Stimulated activated CD4-positive, alpha-beta T cell treated with anti-CD3 and anti-CD28 coated beads, TNF-alpha, amount 100 ng/mL, for 48 hours (primary cell): ENCODE results near the gene GRIP1.

ENCODE experiments used
- DNase-seq, 3 donors: peaks; one replicate each; pipeline ENCODE4 v3.0.0-alpha.2; 2020; ENCODE audit warnings: low read depth in 3 of 3

Gene GRIP1

GRCh38 chr12:66678338-66679275, at the start of gene GRIP1:
GRIP1 (minus strand) TSS chr12:66679076; CDS start chr12:66678904, 172 bp downstream.
- no peak for DNase-seq

- DNase-seq: no peak
Observed at GRCh38 chr12:66726556-66726955, 47.7 kb upstream of the GRIP1 start.

GRCh38 chr12:66725031-66725430, 46.2 kb upstream of the GRIP1 start:
- DNase-seq: no peak

GRCh38 chr12:66724616-66725015, 45.7 kb upstream of the GRIP1 start:
- no peak for DNase-seq

- no peak for DNase-seq
Observed at GRCh38 chr12:66724026-66724425, 45.1 kb upstream of the GRIP1 start.

- DNase-seq: no peak
Observed at GRCh38 chr12:66719862-66720261, 41.0 kb upstream of the GRIP1 start.

- DNase-seq: no peak
Observed at GRCh38 chr12:66717036-66717673, 38.3 kb upstream of the GRIP1 start.

- no peak for DNase-seq
Observed at GRCh38 chr12:66716522-66716921, 37.6 kb upstream of the GRIP1 start.

GRCh38 chr12:66714709-66715108, 35.8 kb upstream of the GRIP1 start:
- no peak for DNase-seq

- DNase-seq: no peak
Observed at GRCh38 chr12:66713984-66714383, 35.1 kb upstream of the GRIP1 start.

- no peak for DNase-seq
Observed at GRCh38 chr12:66709893-66710292, 31.0 kb upstream of the GRIP1 start.

GRCh38 chr12:66709457-66709773, 30.5 kb upstream of the GRIP1 start:
- DNase-seq: no peak

GRCh38 chr12:66708704-66709456, 30.0 kb upstream of the GRIP1 start:
- no peak for DNase-seq

GRCh38 chr12:66707002-66707697, 28.3 kb upstream of the GRIP1 start:
- DNase-seq: no peak

- no peak for DNase-seq
Observed at GRCh38 chr12:66699738-66700482, 21.0 kb upstream of the GRIP1 start.

GRCh38 chr12:66698558-66698957, 19.7 kb upstream of the GRIP1 start:
- no peak for DNase-seq

- no peak for DNase-seq
Observed at GRCh38 chr12:66697404-66697803, 18.5 kb upstream of the GRIP1 start.

- DNase-seq: no peak
Observed at GRCh38 chr12:66694666-66695613, 16.1 kb upstream of the GRIP1 start.

- DNase-seq: peak in 1 of 3 donors; percentile 23
Observed at GRCh38 chr12:66693901-66694513, 15.1 kb upstream of the GRIP1 start.

- no peak for DNase-seq
Observed at GRCh38 chr12:66692986-66693385, 14.1 kb upstream of the GRIP1 start.
